HG02642 (cell line): Measurements from ENCODE around the gene INSC.
"Not testable (repeated sequence)": the region's sequence is repeated elsewhere in the genome, so short reads cannot be mapped to it uniquely, and the experiment has no call there.

Source experiments
- ATAC-seq: cut with Tn5 transposase; IDR thresholded peaks from one replicate; pipeline ENCODE4 v1.9.1; 2021; ENCODE audit warnings: mild to moderate bottlenecking; ENCODE audit not compliant: unreplicated experiment, poor library complexity

Gene INSC

DNA sequence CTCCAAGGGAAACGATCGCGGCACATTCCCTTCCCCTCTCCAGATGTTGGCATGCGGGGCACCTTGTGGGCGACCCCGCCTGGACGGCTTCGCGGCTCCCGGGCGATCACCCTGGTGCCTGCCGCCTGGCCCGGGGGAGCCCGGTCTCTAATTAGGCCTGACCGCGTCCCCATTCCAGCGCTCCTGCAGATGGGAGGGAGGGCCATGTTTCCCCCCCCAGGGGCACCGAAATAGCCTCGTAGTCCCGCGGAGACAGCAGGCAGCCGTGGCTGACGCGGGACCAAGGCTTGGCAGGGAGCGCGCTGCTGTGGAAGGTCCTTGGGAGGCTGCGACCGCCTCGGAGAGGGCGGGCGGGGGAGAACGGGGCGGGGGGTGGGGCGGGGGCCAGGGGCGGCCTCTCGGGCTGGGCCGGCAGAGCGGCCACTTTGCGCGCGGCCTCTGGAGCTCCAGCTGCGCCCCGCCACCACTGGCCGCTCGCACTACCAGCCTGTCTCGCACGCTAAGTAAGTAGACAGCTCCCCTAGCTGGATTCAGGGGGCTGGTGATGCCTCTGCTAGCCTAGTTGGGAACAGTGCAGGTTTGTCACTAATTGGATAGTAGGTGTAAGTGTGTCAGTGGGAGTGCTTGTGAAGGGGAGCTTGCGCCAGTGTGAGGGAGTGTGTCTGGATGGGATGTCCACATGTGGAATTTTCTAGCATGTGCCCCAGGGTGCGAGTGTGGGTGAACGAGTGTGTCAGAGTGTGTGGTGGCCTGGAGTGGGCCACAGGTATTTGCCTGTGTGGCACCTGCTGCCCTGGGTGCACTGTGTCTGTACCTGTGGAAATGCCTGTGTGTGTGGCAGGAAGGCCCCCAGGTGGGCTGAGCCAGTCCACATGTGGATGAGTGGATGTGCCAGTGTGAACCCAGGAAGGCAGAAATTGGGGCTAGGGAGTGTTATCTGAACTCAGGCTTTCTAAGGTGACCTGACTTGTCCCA is at the start of gene INSC:
Gene INSC (plus strand): TSS at position 423 of the 975 bp plus-strand sequence. CDS start 34,252 bp downstream, outside the sequence.
- ATAC-seq = no peak

DNA sequence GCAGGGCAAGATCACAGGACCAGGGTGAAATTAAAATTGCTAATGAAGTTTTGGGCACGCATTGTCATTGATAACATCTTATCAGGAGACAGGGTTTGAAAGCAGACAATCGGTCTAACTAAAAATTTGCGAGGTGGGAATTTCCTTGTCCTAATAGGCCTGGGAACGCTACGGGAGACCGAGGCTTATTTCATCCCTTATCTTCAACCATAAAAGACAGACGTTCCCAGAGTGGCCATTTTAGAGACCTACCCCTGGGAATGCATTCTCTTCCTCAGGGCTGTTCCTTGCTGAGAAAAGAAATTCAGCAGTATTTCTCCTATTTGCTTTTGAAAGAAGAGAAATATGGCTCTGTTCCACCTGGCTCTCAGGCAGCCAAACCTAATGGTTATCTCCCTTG is 45.0 kb upstream of the INSC start:
- ATAC-seq = not testable (repeated sequence)

DNA sequence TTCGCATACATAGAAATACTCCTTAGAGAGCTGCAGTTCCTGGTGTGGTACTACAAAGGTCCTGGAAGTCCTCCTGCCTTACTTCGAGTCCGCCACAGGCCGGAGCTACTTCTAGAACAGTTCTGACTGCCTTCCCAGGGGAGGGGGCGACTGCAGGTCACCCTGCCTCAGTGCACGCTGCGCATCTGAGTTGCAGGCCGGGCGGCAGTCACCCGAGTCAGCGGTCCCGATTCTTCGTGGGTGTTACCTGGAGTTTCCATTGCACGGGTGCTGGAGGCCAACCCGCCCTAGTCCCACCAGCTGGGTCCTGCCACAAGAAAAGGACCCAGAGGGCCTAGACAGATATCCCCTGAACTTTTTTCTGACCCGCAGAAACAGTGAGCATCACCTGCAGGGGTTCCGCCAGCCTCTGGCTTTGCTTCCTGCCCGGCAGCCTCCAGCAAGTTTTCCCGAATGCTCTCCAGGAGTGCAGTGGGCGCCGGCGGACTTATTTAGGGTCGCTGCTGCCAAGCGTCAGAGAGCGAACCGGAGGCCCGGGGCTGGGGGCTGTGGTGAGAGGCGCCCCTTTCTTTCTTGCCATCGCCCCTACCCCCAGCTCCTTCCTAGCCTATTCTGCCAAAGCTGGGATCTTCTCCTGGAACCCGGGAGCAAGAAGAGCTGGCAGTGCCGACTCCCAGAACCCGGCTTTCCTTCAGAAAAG is 43.0 kb upstream of the INSC start:
- no peak for ATAC-seq

DNA sequence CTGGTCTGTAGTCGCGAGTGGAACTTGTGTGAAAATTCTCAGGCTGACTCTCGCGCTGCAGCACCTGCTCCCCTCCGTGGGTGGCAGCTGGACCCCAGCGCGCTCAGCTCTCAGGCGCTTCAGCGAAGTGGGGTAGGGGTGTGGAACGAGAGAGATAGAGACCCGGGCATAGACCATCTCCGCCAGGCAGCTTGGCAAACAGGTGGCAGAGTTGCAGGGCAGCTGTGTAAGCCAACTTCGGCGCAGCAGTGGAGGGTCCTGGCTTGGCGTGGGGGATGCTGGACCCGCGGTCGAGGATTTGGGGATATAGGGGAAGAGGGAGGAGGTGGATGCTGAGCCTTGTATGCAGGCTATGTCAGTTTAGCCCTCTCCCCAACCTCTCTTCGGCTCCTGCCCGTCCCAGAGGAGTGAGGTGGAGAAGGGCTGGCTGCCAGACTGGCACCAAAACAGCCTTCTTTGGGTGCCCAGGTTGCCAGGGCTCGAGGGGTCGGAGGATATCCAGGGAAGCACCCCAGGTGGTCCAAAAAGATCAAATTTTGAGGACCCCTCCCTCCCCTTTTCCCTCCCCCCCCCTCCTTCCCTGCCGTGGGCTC is 42.1 kb upstream of the INSC start:
- ATAC-seq = no peak

DNA sequence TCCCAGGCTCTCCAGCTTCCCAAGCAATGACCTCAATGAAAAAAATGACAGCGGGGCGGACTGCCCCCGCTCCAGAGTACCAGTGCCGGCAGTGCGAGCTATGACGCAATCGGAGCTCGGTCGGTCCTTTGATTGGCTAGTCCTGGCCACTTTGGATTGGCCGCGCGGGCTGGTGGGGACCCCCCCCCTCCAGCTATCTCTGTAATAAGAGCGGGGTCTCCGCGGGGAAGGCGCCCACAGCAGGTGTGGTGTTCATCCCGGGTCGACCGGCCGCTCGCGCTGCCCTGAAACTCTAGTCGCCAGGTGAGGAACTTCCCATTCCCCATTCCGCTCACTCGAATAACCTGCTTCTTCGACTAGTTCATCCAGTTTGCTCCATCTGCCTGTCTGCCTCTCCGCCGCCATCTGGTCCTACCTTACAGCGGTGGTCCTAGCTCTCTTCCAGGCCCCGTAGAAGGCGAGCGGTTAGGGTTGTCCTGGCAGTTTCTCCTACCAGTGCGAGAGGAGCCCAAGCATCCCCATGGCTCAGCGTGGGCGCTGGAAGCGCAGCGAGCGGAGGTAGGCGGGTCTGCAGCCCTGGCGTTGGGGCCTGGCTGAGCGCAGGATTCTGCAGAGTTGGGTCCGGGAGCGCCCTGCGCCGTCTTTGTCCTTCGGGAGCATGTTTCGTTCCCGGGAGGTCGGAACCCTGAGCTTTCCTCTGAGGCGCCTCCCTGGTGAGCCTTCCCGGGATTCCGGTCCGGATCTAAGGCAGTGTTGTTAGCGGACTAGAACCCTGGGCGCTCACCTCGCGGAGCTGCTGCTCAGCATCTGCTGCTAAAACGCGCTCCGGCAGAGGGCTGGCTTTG is 41.1 kb upstream of the INSC start, which contains the start of gene CALCB:
Gene CALCB (plus strand): TSS at position 233 of the 845 bp plus-strand sequence. CDS start 1,126 bp downstream, outside the sequence.
- no peak for ATAC-seq

GRCh38 chr11:15074206-15075161 is 40.2 kb upstream of the INSC start:
- peak; percentile 94 for ATAC-seq

- no peak for ATAC-seq
Measured at GRCh38 chr11:15075162-15075526, 39.6 kb upstream of the INSC start.

DNA sequence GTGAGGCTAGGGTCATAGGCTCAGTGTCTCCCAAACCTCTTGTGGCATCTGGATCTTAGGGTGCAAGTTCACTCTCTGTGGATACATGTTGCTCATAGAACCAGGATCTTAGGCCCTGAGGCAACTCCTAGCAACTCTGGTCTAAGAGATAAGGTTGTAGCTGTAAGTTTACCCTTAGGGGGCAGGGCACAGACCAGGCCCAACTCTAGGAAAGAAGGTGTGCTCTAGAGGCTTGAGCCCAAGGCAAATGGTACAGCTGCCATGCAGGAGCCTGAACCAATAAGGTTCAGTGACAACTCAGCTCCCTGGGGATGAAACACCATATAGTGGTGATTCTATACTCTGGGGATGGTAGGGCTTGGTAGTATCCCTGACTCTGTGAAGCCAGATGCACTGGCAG is 23.5 kb upstream of the INSC start:
- ATAC-seq = no peak

GRCh38 chr11:15091625-15092024 is 23.1 kb upstream of the INSC start:
- ATAC-seq = no peak

- peak; percentile 78 for ATAC-seq
Measured at GRCh38 chr11:15093432-15093831, 21.3 kb upstream of the INSC start.

DNA sequence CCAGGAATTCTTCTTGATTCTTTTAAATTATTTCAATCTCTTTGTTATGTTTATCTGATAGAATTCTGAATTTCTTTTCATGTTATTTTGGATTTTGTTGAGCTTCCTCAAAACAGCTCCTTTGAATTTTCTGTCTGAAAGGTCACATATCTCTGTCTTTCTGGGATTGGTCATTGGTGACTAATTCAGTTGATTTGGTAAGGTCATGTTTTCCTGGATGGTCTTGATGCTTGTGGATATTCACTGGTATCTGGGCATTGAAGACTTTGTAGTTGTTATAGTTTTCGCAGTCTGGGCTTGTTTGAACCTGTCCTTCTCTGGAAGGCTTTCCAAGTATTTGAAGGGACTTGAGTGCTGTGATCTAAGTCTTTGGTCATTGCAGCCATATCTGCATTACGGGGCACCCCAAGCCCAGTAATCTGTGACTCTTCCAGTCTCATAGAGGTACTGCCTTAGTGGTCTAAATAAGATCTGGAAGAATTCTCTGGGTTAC is 18.9 kb upstream of the INSC start:
- no peak for ATAC-seq

GRCh38 chr11:15097411-15097810 is 17.3 kb upstream of the INSC start:
- ATAC-seq = no peak

DNA sequence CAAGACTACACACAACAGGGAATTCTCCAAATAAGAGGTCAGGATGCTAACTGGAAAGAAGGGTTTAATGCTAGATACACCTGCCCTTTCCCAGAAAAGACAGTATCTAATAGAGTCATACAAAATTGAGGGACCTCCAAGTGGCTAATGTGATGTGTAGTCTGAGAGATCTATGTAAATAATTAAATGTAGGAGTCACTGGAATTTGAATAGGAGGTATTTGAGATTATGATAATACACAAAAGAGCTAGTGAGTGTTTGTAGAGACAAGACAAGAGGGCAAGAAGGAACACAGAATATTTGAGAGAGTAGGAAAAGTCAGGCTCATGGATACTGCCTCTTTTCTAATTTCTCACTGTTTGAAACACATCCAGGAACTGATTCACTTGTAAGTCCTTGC is 15.5 kb upstream of the INSC start:
- no peak for ATAC-seq

DNA sequence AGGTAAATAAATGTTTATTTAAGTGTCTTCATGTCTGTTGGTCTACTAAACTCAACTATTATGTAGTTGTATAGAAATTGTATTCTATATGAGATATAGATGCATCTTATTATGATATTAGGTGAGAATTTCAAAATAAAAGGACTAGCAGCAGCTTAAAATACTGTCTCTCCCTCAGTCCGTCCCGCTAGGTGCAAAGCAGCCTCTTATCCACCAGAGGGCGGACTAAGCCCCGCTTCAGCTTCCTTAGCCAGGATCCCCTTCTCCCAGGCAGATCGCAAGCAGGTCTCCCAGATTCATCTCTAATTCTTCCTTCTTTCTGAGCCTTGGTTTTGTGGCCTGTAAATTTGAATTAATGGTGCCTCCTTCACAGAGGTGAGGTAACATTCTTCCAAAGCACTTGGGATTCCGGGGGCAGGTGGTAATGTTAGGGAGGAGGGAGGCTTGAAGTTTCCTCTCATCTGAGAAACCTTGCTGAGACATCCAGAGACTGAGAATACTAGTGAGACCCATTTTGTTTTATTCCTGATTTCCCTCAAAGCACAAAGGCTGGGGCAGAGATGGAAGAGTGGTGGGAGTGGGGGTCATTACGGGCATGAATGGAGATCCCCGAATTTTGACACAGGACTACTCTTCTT is 13.5 kb upstream of the INSC start:
- ATAC-seq = peak; percentile 88

- ATAC-seq = no peak
Measured at GRCh38 chr11:15104166-15104565, 10.6 kb upstream of the INSC start.

DNA sequence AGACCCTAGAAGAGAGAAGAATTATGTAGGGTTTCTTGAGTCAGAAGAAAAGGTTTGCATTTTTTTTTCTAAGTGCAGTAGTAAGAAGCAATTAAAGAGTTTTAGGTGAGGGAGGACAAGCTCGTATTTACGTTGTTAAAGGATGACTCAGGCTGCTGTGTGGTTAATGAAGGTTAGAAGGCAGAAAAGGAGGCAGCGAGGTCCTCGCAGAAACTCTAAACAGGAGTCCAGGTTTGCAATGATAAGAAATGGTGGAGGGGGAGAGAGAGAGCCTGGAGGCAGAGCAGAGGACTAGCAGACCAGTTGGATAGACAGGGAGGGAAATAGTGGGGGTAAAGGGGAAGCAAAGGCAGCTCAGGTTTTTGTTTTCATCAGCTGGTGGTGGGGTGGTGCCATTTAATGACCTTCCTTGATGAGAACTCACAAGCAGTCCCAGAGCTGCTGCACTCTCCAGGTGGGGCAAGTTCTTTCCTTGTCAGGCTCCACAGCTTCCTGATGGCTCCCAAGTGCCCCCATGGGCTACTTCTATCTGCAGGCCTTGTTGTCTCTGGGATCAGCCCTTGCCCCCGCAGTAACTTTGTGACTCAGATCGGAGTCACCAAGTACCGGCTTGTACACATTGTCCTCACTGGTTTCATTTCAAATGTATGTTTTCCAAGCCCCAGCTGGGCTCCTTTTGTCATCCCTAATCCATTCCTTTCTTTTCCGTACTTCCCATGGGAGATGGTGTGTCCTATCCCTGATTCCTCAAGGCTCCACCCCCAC is 8.3 kb upstream of the INSC start:
- ATAC-seq = no peak

- ATAC-seq = peak; percentile 66
Measured at GRCh38 chr11:15107730-15108515, 6.8 kb upstream of the INSC start.
